Endometrial microvascular endothelial cells (primary cell): ENCODE results near the gene MED26. TPM values are rescaled to one million over a fixed set of nuclear protein-coding genes. Genes with fewer than 3 reads are reported as not detected.

Experiments used
- in situ Hi-C: cut with HindIII; loops from 2 replicates; pipeline ENCODE4 v1.10.0; 2017; ENCODE audit warnings: low sequenced_read_pairs, low pct_unique_long_range_greater_than_20kb; ENCODE audit errors: inconsistent ontology term
- total RNA-seq: library from RNA; depleted of rRNA; stranded (reverse); fragments of >200 nt; gene quantifications from one replicate; pipeline ENCODE4 v1.2.3, GENCODE V29; 2015; ENCODE audit errors: inconsistent ontology term

MED26 gene
- total RNA-seq, 1 donor from 2014 or later, result 8.5 TPM

- in situ Hi-C loops, result no loop called here
Observed at GRCh38 chr19:16582486-16583261, 45.3 kb downstream of the MED26 start.

GRCh38 chr19:16581971-16582343 is 46.0 kb downstream of the MED26 start:
- in situ Hi-C loops, result no loop called here

- in situ Hi-C loops, result no loop called here
Observed at GRCh38 chr19:16581145-16581970, 46.6 kb downstream of the MED26 start.

GRCh38 chr19:16579381-16579780 is 48.6 kb downstream of the MED26 start:
- in situ Hi-C loops, result no loop called here

GRCh38 chr19:16577531-16577985 is 50.4 kb downstream of the MED26 start:
- in situ Hi-C loops, result no loop called here

- in situ Hi-C loops, result no loop called here
Observed at GRCh38 chr19:16576690-16577530, 51.1 kb downstream of the MED26 start.

- in situ Hi-C loops, result no loop called here
Observed at GRCh38 chr19:16575861-16576689, 51.9 kb downstream of the MED26 start.

GRCh38 chr19:16575282-16575681 is 52.7 kb downstream of the MED26 start:
- in situ Hi-C loops, result no loop called here

GRCh38 chr19:16573925-16574324 is 54.1 kb downstream of the MED26 start:
- in situ Hi-C loops, result no loop called here

- in situ Hi-C loops, result no loop called here
Observed at GRCh38 chr19:16573296-16573695, 54.7 kb downstream of the MED26 start.

GRCh38 chr19:16572332-16573211 is 55.4 kb downstream of the MED26 start, which contains the start of gene SLC35E1:
Gene SLC35E1 (minus strand): TSS chr19:16572415. CDS start chr19:16572364, 51 bp downstream.
- in situ Hi-C loops, result no loop called here

GRCh38 chr19:16571822-16572331 is 56.1 kb downstream of the MED26 start:
- in situ Hi-C loops, result no loop called here

GRCh38 chr19:16571283-16571682 is 56.7 kb downstream of the MED26 start:
- in situ Hi-C loops, result no loop called here

GRCh38 chr19:16569609-16570320 is 58.2 kb downstream of the MED26 start:
- in situ Hi-C loops, result no loop called here

- in situ Hi-C loops, result no loop called here
Observed at GRCh38 chr19:16566702-16567101, 61.3 kb downstream of the MED26 start.

- in situ Hi-C loops, result no loop called here
Observed at GRCh38 chr19:16566161-16566560, 61.8 kb downstream of the MED26 start.

- in situ Hi-C loops, result no loop called here
Observed at GRCh38 chr19:16564842-16565241, 63.2 kb downstream of the MED26 start.
